ENCODE data around the gene ABO.

DNA sequence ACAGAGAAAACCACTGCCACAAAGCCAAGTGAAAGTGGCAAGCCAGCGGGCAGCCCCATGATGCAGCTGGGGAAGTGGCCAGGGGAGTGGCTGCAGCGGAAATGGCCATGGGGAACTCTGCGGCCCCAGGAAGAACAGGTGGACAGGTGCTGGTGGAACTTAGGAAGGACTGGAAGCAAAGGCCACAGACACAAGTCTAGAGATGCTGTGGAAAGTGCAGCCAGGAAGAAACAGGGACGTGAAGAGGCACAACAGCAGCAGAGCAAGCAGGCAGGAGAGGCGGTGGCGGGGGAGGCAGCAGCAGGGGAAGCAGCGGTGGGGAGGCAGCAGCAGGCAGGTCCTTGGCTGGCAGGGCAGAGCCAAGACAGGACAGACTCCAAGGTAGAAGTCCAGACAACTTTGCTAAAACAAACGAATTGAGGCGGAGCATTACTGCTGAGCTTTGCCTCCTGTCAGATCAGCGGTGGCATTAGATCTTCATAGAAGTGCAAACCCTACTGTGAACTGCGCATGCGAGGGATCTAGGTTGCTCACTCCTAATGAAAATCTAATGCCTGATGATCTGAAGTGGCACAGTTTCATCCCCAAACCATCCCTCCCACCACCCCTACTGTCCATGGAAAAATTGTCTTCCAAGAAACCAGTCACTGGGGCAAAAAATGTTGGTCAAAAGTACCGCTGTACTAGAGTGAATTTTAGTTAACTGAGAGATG, 49.1 kb upstream of the ABO start:
- TF ChIP-seq YY1 (IDR thresholded peaks at IDR 0.05; ENCODE audit: low read depth) (no peak), TCF12 (IDR thresholded peaks at IDR 0.05; ENCODE audit: low read depth) (no peak), RAD21 (IDR thresholded peaks at IDR 0.05; ENCODE audit: low read depth) (no peak), ZBTB7A (IDR thresholded peaks at IDR 0.05; ENCODE audit: low read depth) (no peak), FOXM1 (IDR thresholded peaks at IDR 0.05; ENCODE audit: borderline replicate concordance, low read depth) (no peak)
- TF ChIP-seq, protein P1, sequence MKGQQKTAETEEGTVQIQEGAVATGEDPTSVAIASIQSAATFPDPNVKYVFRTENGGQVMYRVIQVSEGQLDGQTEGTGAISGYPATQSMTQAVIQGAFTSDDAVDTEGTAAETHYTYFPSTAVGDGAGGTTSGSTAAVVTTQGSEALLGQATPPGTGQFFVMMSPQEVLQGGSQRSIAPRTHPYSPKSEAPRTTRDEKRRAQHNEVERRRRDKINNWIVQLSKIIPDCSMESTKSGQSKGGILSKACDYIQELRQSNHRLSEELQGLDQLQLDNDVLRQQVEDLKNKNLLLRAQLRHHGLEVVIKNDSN (IDR thresholded peaks at IDR 0.05): no peak
- TF ChIP-seq, protein P2, sequence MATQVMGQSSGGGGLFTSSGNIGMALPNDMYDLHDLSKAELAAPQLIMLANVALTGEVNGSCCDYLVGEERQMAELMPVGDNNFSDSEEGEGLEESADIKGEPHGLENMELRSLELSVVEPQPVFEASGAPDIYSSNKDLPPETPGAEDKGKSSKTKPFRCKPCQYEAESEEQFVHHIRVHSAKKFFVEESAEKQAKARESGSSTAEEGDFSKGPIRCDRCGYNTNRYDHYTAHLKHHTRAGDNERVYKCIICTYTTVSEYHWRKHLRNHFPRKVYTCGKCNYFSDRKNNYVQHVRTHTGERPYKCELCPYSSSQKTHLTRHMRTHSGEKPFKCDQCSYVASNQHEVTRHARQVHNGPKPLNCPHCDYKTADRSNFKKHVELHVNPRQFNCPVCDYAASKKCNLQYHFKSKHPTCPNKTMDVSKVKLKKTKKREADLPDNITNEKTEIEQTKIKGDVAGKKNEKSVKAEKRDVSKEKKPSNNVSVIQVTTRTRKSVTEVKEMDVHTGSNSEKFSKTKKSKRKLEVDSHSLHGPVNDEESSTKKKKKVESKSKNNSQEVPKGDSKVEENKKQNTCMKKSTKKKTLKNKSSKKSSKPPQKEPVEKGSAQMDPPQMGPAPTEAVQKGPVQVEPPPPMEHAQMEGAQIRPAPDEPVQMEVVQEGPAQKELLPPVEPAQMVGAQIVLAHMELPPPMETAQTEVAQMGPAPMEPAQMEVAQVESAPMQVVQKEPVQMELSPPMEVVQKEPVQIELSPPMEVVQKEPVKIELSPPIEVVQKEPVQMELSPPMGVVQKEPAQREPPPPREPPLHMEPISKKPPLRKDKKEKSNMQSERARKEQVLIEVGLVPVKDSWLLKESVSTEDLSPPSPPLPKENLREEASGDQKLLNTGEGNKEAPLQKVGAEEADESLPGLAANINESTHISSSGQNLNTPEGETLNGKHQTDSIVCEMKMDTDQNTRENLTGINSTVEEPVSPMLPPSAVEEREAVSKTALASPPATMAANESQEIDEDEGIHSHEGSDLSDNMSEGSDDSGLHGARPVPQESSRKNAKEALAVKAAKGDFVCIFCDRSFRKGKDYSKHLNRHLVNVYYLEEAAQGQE (IDR thresholded peaks at IDR 0.05; ENCODE audit: low read depth): no peak
